Caco-2 (cell line): ENCODE measurements around the gene RRP8. TPM values are rescaled to one million over a fixed set of nuclear protein-coding genes. Genes with fewer than 3 reads are reported as not detected.

Experiments used
- BruUV-seq: library from RNA; stranded (reverse); fragments of 400-500 nt; replicated peaks from 2 replicates; lab custom pipeline; 2021; lab: Mats Ljungman, UMichigan
- CTCF ChIA-PET: fragments of 300-600 bp; sonication (Branson Sonifier 250); formaldehyde crosslinking; loops from one replicate; lab custom pipeline; 2022; ENCODE audit warnings: antibody characterized with exemption; lab: Charles Lee
- POLR2A ChIA-PET: fragments of 300-600 bp; sonication (Branson Sonifier 250); formaldehyde crosslinking; loops from one replicate; lab custom pipeline; 2022; ENCODE audit warnings: antibody characterized with exemption; lab: Charles Lee
- DNase-seq, 2 experiments: peaks; one replicate each; pipeline versions ENCODE4 v3.0.0 to v3.0.0-alpha.2; 2020 to 2022
- H3K27me3 ChIP-seq: replicated peaks from 2 replicates; pipeline ENCODE4 v1.6.0; 2011; ENCODE audit warnings: low read length; ENCODE audit not compliant: control insufficient read depth, insufficient read depth
- H3K36me3 ChIP-seq: 2 replicates; pipeline ENCODE4 v1.5.1; 2011; ENCODE audit warnings: low read length; ENCODE audit not compliant: control insufficient read depth, insufficient read depth
- H3K4me1 ChIP-seq: fragments of 250-450 bp; sonication (Bioruptor Pico); 2 replicates; pipeline ENCODE4 v1.5.1; 2020; ENCODE audit warnings: mild to moderate bottlenecking
- H3K4me3 ChIP-seq: 2 replicates; pipeline ENCODE4 v1.5.1; 2011; ENCODE audit warnings: low read depth, mild to moderate bottlenecking, control low read depth, low read length
- H3K9me3 ChIP-seq: fragments of 250-450 bp; sonication (Bioruptor Pico); 2 replicates; pipeline ENCODE4 v1.5.1; 2020; ENCODE audit warnings: mild to moderate bottlenecking, moderate library complexity
- H3K27ac Mint-ChIP-seq: one replicate; pipeline ENCODE4 v1.8.0; 2022; ENCODE audit warnings: mixed read lengths; ENCODE audit not compliant: unreplicated experiment
- H3K27me3 Mint-ChIP-seq: one replicate; pipeline ENCODE4 v1.8.0; 2022; ENCODE audit warnings: mixed read lengths; ENCODE audit not compliant: insufficient read depth, unreplicated experiment
- H3K36me3 Mint-ChIP-seq: one replicate; pipeline ENCODE4 v1.8.0; 2022; ENCODE audit warnings: mild to moderate bottlenecking, mixed read lengths; ENCODE audit not compliant: insufficient read depth, unreplicated experiment
- H3K4me1 Mint-ChIP-seq: one replicate; pipeline ENCODE4 v1.8.0; 2022; ENCODE audit warnings: low read depth, mixed read lengths; ENCODE audit not compliant: unreplicated experiment
- H3K4me3 Mint-ChIP-seq: one replicate; pipeline ENCODE4 v1.8.0; 2022; ENCODE audit warnings: mild to moderate bottlenecking, moderate library complexity, mixed read lengths; ENCODE audit not compliant: unreplicated experiment
- H3K9me3 Mint-ChIP-seq: one replicate; pipeline ENCODE4 v1.8.0; 2022; ENCODE audit warnings: mixed read lengths; ENCODE audit not compliant: unreplicated experiment
- CTCF ChIP-seq, 2 experiments: fragments of 200-600 bp in 1 of 2; IDR thresholded peaks; 1 replicate in 1 of 2; 2 replicates in 1 of 2; pipeline versions ENCODE4 v1.5.1 to v1.8.0; 2011 to 2022; ENCODE audit warnings: antibody characterized with exemption in 1 of 2, control low read depth in 1 of 2, inconsistent platforms in 1 of 2, low read depth in 1 of 2, low read length in 1 of 2, mild to moderate bottlenecking in 1 of 2, moderate library complexity in 1 of 2; ENCODE audit not compliant: insufficient read depth in 1 of 2, severe bottlenecking in 1 of 2, unreplicated experiment in 1 of 2
- intact Hi-C: fragments of 100-400 bp; cut with micrococcal nuclease; formaldehyde crosslinking; loops from one replicate; pipeline ENCODE4 v1.10.0; 2022; ENCODE audit not compliant: unreplicated experiment
- total RNA-seq: library from RNA; stranded (reverse); gene quantifications from 2 replicates; pipeline ENCODE4 v1.2.3, GENCODE V29; 2022

Gene RRP8
- total RNA-seq, 1 experiment from 2014 or later = 21.0 TPM

- peaks cover 5% of the 10 kb centered on the region for H3K9me3 ChIP-seq
- no TSS peak for BruUV-seq
- H3K36me3 ChIP-seq = no peaks in the 10 kb centered on the region; the same call in 1 of the 2 replicates
- Mint-ChIP-seq H3K4me1 (no peaks in the 10 kb centered on the region), H3K27me3 (no peaks in the 10 kb centered on the region), H3K9me3 (peaks cover 31% of the 10 kb centered on the region), H3K4me3 (no peak overlapping the region), H3K36me3 (no peaks in the 10 kb centered on the region), H3K27ac (no peak overlapping the region)
- DNase-seq = no peak
- ChIA-PET POLR2A (no interaction called here), CTCF (no interaction called here)
- H3K27me3 ChIP-seq = no peaks in the 10 kb centered on the region
- intact Hi-C loops = no loop called here
- TF ChIP-seq CTCF (IDR thresholded peaks at IDR 0.05; ENCODE audit: insufficient read depth in 1 of 2, low read depth in 1 of 2, low read length in 1 of 2, severe bottlenecking in 1 of 2, unreplicated experiment in 1 of 2) = no peak
- H3K4me3 ChIP-seq = no peak overlapping the region
- no peaks in the 10 kb centered on the region for H3K4me1 ChIP-seq
These were observed 23.7 kb downstream of the RRP8 start for GRCh38 chr11:6579681-6580080.

DNA sequence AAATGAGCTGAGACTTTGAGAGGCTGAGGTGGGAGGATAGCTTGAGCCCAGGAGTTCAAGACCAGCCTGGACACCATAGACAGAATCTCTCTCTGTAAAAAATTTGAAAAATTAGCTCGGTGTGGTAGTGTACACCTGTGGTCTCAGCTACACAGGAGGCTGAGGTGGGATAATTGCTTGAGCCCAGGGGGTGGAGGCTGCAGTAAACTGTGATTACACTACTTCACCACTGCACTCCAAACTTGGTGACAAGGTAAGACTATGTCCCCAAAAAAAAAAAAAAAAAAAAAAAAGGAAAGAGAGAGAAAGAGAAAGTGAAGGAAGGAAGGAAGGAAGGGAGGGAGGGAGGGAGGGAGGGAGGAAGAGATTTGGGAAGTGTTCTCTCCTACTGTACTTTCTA is 25.3 kb downstream of the RRP8 start:
- POLR2A ChIA-PET = no interaction called here
- H3K27me3 Mint-ChIP-seq = no peaks in the 10 kb centered on the region
- no peaks in the 10 kb centered on the region for H3K36me3 Mint-ChIP-seq
- H3K4me3 Mint-ChIP-seq = no peak overlapping the region
- Histone ChIP-seq H3K4me1 (no peaks in the 10 kb centered on the region), H3K9me3 (no peaks in the 10 kb centered on the region; the same call in none of the 2 replicates), H3K36me3 (no peaks in the 10 kb centered on the region; the same call in 1 of the 2 replicates), H3K4me3 (no peak overlapping the region), H3K27me3 (no peaks in the 10 kb centered on the region)
- no peaks in the 10 kb centered on the region for H3K4me1 Mint-ChIP-seq
- H3K9me3 Mint-ChIP-seq = peaks cover 15% of the 10 kb centered on the region
- no peak overlapping the region for H3K27ac Mint-ChIP-seq
- DNase-seq = no peak
- TF ChIP-seq CTCF (IDR thresholded peaks at IDR 0.05; ENCODE audit: insufficient read depth in 1 of 2, low read depth in 1 of 2, low read length in 1 of 2, severe bottlenecking in 1 of 2, unreplicated experiment in 1 of 2) = no peak
- CTCF ChIA-PET = no interaction called here
- BruUV-seq = no TSS peak
- intact Hi-C loops = no loop called here

- Mint-ChIP-seq H3K9me3 (peaks cover under 1% of the 10 kb centered on the region), H3K4me1 (no peaks in the 10 kb centered on the region)
These were observed 26.7 kb downstream of the RRP8 start for GRCh38 chr11:6576471-6577373.

More at GRCh38 chr11:6576471-6577373, 26.7 kb downstream of the RRP8 start:
- ChIA-PET CTCF (no interaction called here), POLR2A (no interaction called here)
- no peaks in the 10 kb centered on the region for H3K9me3 ChIP-seq
- no peak overlapping the region for H3K4me3 ChIP-seq
- H3K4me3 Mint-ChIP-seq = no peak overlapping the region
- no peak overlapping the region for H3K27ac Mint-ChIP-seq
- H3K36me3 Mint-ChIP-seq = no peaks in the 10 kb centered on the region
- intact Hi-C loops = no loop called here
- H3K36me3 ChIP-seq = no peaks in the 10 kb centered on the region; the same call in 1 of the 2 replicates
- H3K4me1 ChIP-seq = no peaks in the 10 kb centered on the region
- no TSS peak for BruUV-seq
- TF ChIP-seq CTCF (IDR thresholded peaks at IDR 0.05; ENCODE audit: insufficient read depth in 1 of 2, low read depth in 1 of 2, low read length in 1 of 2, severe bottlenecking in 1 of 2, unreplicated experiment in 1 of 2) = no peak
- DNase-seq = no peak
- H3K27me3 ChIP-seq = no peaks in the 10 kb centered on the region
- H3K27me3 Mint-ChIP-seq = no peaks in the 10 kb centered on the region
